ENCODE measurements around the gene TNFRSF25. TPM values are rescaled to one million over a fixed set of nuclear protein-coding genes. Genes with fewer than 3 reads are reported as not detected.

The TNFRSF25 gene
- total RNA-seq, 2 donors from 2014 or later: 33.1 to 87.1 TPM

DNA sequence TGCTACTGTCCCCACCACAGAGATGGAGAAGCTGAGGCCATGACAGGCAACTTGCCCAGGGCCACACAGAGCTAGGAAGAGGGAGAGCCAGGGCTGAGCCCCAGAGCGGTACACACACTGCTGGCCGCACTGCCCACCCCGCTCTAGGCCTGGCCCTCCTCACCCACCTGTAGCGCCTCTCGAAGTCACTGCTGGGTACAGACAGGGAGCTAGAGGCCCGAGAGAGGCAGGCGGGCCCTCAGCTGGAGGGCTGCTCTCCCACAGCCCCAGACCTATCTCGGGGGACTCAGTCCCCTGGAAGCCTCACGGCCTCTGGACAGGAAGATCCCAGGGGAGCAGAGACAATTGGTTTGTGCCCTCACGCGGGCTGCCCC lies 42.8 kb upstream of the TNFRSF25 start:
- peak overlapping the region in 1 of 2 donors; percentile 2 for H3K9ac ChIP-seq (ENCODE audit: low read depth in 2 of 2, low read length in 2 of 2)
- TF ChIP-seq, protein P1, sequence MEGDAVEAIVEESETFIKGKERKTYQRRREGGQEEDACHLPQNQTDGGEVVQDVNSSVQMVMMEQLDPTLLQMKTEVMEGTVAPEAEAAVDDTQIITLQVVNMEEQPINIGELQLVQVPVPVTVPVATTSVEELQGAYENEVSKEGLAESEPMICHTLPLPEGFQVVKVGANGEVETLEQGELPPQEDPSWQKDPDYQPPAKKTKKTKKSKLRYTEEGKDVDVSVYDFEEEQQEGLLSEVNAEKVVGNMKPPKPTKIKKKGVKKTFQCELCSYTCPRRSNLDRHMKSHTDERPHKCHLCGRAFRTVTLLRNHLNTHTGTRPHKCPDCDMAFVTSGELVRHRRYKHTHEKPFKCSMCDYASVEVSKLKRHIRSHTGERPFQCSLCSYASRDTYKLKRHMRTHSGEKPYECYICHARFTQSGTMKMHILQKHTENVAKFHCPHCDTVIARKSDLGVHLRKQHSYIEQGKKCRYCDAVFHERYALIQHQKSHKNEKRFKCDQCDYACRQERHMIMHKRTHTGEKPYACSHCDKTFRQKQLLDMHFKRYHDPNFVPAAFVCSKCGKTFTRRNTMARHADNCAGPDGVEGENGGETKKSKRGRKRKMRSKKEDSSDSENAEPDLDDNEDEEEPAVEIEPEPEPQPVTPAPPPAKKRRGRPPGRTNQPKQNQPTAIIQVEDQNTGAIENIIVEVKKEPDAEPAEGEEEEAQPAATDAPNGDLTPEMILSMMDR (IDR thresholded peaks at IDR 0.05): no peak
- H3K4me3 ChIP-seq: no peak overlapping the region

DNA sequence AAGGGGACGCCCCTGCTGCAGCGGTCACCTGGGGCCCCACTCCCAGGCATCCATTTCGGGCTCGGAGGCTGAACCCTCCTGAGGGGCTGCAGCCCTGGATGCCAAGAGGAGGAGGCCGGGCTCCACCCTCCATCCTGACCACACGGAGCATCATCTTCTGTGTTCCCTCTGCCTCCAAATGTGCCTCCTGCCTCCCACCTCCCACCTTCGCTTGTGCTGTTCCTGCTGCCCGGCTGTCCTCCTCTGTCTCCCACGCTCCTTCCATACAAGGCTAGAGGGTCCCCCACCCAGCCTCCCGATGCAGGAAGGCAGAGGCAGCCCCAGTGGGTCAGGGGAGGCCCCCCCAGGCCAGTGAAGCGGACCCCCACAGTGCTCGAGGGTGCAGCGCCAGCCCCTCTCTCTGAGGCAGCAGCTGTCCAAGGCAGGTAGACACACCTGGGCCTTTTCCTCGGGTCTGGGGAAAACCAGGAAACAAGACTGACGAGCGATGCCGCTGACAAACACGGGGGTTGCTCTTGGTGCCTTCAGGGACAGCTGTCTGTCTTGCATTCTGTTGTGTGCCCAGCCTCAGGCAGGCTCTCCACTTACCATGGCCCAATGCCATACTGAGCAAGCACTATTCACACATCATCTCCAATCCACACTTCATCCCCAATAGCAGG lies 42.3 kb upstream of the TNFRSF25 start:
- H3K36me3 ChIP-seq: no peaks in the 10 kb centered on the region
- no peak overlapping the region for H3K4me3 ChIP-seq
- no peak for DNase-seq
- no peaks in the 10 kb centered on the region for H3K4me1 ChIP-seq
- intact Hi-C loops (cut with DNase I): no loop called here
- H3K9ac ChIP-seq (ENCODE audit: low read depth in 2 of 2, low read length in 2 of 2): no peak overlapping the region
- H3K9me3 ChIP-seq: no peaks in the 10 kb centered on the region
- TF ChIP-seq, protein P1 (IDR thresholded peaks at IDR 0.05): no peak
- no peaks in the 10 kb centered on the region for H3K27me3 ChIP-seq
- no peak overlapping the region for H3K27ac ChIP-seq

More for the DNA sequence above, 42.8 kb upstream of the TNFRSF25 start:
- intact Hi-C loops (cut with DNase I): no loop called here
- H3K27ac ChIP-seq: no peak overlapping the region
- no peaks in the 10 kb centered on the region for H3K4me1 ChIP-seq
- DNase-seq: no peak
- no peaks in the 10 kb centered on the region for H3K27me3 ChIP-seq
- H3K9me3 ChIP-seq: no peaks in the 10 kb centered on the region
- no peaks in the 10 kb centered on the region for H3K36me3 ChIP-seq

DNA sequence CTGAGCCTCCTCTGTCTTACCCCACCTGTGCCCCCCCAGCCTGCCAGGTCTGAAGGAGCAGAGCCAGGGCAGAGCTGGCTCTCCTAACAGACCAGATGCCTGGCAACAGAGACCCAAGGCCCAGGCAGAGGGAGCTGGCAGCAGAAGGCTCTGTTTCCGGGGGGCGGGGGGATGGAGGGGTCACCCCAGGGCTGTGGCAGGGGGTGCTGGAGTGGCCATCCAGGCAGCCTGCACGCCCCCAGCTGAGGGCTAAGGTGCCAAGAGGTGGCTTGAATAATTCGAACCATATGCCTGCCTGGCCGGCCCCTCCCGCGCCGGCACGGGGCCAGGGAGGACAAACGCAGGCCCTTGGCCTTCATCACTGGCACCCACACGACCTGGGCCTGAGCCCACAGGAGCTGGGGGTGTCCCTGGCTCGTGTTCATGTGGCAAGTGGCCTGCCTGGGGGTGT lies 41.5 kb upstream of the TNFRSF25 start:
- Histone ChIP-seq H3K4me1 (no peaks in the 10 kb centered on the region), H3K4me3 (no peak overlapping the region), H3K9me3 (no peaks in the 10 kb centered on the region), H3K36me3 (no peaks in the 10 kb centered on the region), H3K27me3 (no peaks in the 10 kb centered on the region), H3K27ac (no peak overlapping the region), H3K9ac (ENCODE audit: low read depth in 2 of 2, low read length in 2 of 2) (no peak overlapping the region)
- TF ChIP-seq, protein P1 (IDR thresholded peaks at IDR 0.05): no peak
- no peak for DNase-seq
- intact Hi-C loops (cut with DNase I): no loop called here

DNA sequence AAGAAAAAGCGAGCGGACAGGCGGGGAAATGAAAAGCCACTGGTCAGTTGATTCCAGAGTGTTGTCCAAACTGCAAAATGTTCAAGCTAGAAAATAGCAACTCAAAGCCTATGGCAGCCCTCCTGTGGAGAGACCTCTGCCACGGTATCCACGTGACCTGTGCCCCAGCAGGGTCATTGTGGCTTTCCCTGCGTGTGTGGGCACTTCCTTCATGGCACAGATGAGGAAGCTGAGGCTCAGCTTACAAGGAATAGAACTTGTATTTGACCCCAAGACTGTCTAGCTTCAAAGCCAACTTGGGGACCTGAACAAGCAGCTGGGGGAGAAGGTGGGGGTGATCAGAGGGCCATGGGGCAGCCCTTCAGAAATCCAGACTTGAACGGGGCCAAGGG lies 41.1 kb upstream of the TNFRSF25 start:
- Histone ChIP-seq H3K36me3 (no peaks in the 10 kb centered on the region), H3K4me3 (no peak overlapping the region), H3K4me1 (no peaks in the 10 kb centered on the region), H3K9ac (ENCODE audit: low read depth in 2 of 2, low read length in 2 of 2) (no peak overlapping the region), H3K27ac (no peak overlapping the region), H3K27me3 (no peaks in the 10 kb centered on the region), H3K9me3 (no peaks in the 10 kb centered on the region)
- no peak for DNase-seq
- TF ChIP-seq, protein P1 (IDR thresholded peaks at IDR 0.05): no peak
- intact Hi-C loops (cut with DNase I): no loop called here

DNA sequence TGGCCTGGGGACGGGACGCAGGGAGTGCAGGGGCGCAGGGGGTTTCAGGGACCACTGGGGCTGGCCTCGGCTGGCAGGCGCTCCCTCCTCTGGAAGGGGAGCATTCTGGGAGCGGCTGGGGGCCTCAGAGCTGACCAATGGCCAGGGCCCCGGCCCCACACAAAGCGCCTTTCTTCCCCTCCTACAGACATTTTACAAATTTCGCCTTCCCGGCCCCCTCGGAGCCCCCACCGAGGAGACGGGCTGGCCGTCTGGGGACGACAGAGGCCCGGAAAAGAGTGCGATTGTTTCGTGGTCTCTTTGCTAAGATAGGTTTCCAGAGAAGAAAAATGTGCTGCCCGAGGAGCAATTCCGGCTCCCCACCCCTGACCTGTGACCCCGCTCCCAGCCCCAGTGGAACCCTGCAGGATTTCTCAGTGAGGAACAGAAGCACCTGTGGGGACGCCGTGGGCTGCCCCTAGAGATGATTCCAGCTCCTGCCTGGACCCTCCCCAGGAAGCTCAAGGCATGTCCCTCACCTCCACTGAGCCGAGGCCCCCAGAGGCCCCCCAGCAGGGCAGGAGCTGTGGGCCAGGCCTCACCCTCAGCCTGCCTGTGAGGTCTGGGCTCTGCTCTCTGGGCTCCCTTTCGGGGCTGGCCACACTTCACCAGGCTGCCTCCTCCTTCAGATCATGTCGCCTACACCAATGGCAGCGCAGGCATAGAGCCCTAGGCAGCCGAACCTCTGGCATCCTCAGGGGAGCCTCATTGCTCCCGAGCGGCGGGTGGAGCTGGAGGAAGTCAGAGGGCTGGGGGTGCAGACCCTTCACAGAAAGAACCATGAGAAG lies 40.5 kb upstream of the TNFRSF25 start:
- no peak overlapping the region for H3K4me3 ChIP-seq
- no peak overlapping the region for H3K9ac ChIP-seq (ENCODE audit: low read depth in 2 of 2, low read length in 2 of 2)
- H3K4me1 ChIP-seq: no peaks in the 10 kb centered on the region
- H3K36me3 ChIP-seq: no peaks in the 10 kb centered on the region
- DNase-seq: no peak
- H3K27ac ChIP-seq: no peak overlapping the region
- no peaks in the 10 kb centered on the region for H3K27me3 ChIP-seq
- H3K9me3 ChIP-seq: no peaks in the 10 kb centered on the region
- intact Hi-C loops (cut with DNase I): no loop called here
- TF ChIP-seq, protein P1 (IDR thresholded peaks at IDR 0.05): no peak
